ENCODE results near the gene RDX. TPM values are rescaled to one million over a fixed set of nuclear protein-coding genes. Genes with fewer than 3 reads are reported as not detected.

RDX gene
- total and polyA plus RNA-seq, 2 of the 4 experiments (the other 2 are of a cell fraction): 61.1 to 72.4 TPM

DNA sequence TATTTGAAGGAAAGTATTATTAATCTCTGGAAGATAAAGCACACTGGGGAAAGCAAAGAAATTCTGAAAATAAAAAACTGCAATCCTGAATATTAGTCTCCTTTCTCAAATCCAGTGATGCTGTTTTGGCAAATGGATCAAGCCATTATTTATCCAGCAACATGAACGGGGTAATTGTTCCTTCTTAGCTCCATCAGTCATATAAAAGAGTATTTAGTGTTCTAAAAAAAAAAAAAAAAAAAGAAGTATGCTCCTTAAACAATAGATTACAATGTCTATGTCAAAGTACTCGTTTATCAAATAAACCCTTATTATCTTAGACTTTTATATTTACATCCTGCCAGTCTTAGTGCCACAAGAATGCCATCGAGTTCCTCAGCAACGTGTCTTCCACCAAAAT, 1.3 kb downstream of the RDX start:
- ATAC-seq (ENCODE audit: low read depth): no peak
- no peak overlapping the region for H2BK20ac ChIP-seq (ENCODE audit: low read depth, low read length)
- no peaks in the 10 kb centered on the region for H3K36me3 ChIP-seq (ENCODE audit: control insufficient read depth, insufficient read depth, low read length)
- dilution Hi-C loops (cut with HindIII; ENCODE audit: low sequenced_read_pairs, unreplicated experiment) (no loop called here), intact Hi-C loops (cut with micrococcal nuclease) (loop anchor here (5.0 kb wide), 1 partner anchor 72 kb away; no protein-coding TSS in a partner anchor), in situ Hi-C loops (cut with MboI; ENCODE audit: low sequenced_read_pairs) (no loop called here)
- peak overlapping the region; percentile 99 for H3K4me3 ChIP-seq (ENCODE audit: insufficient read depth, low read depth, low read length)
- POLR2A ChIA-PET (ENCODE audit: unreplicated experiment): no interaction called here
- no peak for DNase-seq
- H2AK9ac ChIP-seq (replicated peaks; ENCODE audit: low read depth, low read length, poor library complexity): no peak overlapping the region
- no peak overlapping the region for H4K8ac ChIP-seq (ENCODE audit: low read depth in 2 of 2, low read length in 2 of 2)
- WGBS, 2 experiments (ENCODE audit: extremely low coverage in 2 of 2, insufficient read length in 1 of 2): no CpG with 5 or more reads among the region's 4 CpGs
- no peak overlapping the region for H3K4ac ChIP-seq (ENCODE audit: low read depth, low read length)
- peaks cover 3 to 33% of the 10 kb centered on the region in 2 experiments; a peak in 2 of 4 replicates for H3K79me1 ChIP-seq (ENCODE audit: low read depth in 1 of 2, low read length in 2 of 2)
- H3K27me3 ChIP-seq (ENCODE audit: control insufficient read depth, insufficient read depth, low read length): no peaks in the 10 kb centered on the region
- peaks cover 13% of the 10 kb centered on the region for H3K4me1 ChIP-seq (ENCODE audit: control insufficient read depth, insufficient read depth, low read length)
- no peak overlapping the region for H2BK120ac ChIP-seq (ENCODE audit: low read depth, low read length)
- H2AK5ac ChIP-seq (ENCODE audit: low read depth, low read length): no peak overlapping the region
- H4K5ac ChIP-seq (ENCODE audit: low read depth, low read length): no peak overlapping the region
- no peak overlapping the region for H3K18ac ChIP-seq (ENCODE audit: low read depth, low read length)
- no peaks in the 10 kb centered on the region for H3K9me3 ChIP-seq (ENCODE audit: control insufficient read depth, insufficient read depth, low read length)
- peak overlapping the region; percentile 64; the same call in 1 of the 2 replicates for H3K23ac ChIP-seq (ENCODE audit: low read depth, low read length)
- no peak overlapping the region for H2BK15ac ChIP-seq (ENCODE audit: low read depth, low read length)
- peaks cover 4% of the 10 kb centered on the region for H3K9me1 ChIP-seq (ENCODE audit: insufficient read depth, low read length)
- CTCF ChIA-PET: no interaction called here
- H2BK5ac ChIP-seq (ENCODE audit: low read depth, low read length, poor library complexity, severe bottlenecking): no peak overlapping the region
- H3K4me2 ChIP-seq (ENCODE audit: low read depth, low read length): peak overlapping the region; percentile 65
- H3K56ac ChIP-seq (ENCODE audit: extremely low read depth, insufficient read depth, low read length): no peak overlapping the region
- no peak overlapping the region for H2AFZ ChIP-seq (replicated peaks; ENCODE audit: low read length, poor library complexity)
- H3K9ac ChIP-seq (ENCODE audit: low read depth, low read length): peak overlapping the region; percentile 45; the same call in 1 of the 2 replicates
- H3K27ac ChIP-seq (ENCODE audit: insufficient read depth, low read length): no peak overlapping the region
- no peak for TF ChIP-seq MAZ (IDR thresholded peaks at IDR 0.05; ENCODE audit: borderline replicate concordance, low read depth, low read length)
- BruUV-seq (replicated peaks): no TSS peak
- H4K20me1 ChIP-seq (ENCODE audit: insufficient read depth, low read length): peaks cover 41% of the 10 kb centered on the region
- no peak overlapping the region for H3K14ac ChIP-seq (replicated peaks; ENCODE audit: low read depth, low read length)
- H4K91ac ChIP-seq (ENCODE audit: insufficient read depth, low read depth, low read length): no peak overlapping the region
